AG09309 (cell line): ENCODE measurements around the gene ATAD2B.

ENCODE experiments used
- DNase-seq: peaks from one replicate; pipeline ENCODE4 v3.0.0-alpha.2; 2010; ENCODE audit warnings: low read depth
- H3K4me3 ChIP-seq: 2 replicates; pipeline ENCODE4 v1.5.1; 2011; ENCODE audit warnings: mild to moderate bottlenecking, low read depth, low read length, moderate library complexity; ENCODE audit not compliant: control insufficient read depth
- CTCF ChIP-seq: IDR thresholded peaks from 2 replicates; pipeline ENCODE4 v1.5.1; 2011; ENCODE audit warnings: mild to moderate bottlenecking, low read depth, low read length, inconsistent platforms; ENCODE audit not compliant: insufficient read depth, control insufficient read depth; ENCODE audit errors: missing control alignments

Gene ATAD2B

GRCh38 chr2:23912054-23912453 lies 14.9 kb downstream of the ATAD2B start:
- TF ChIP-seq CTCF: no peak
- no peak overlapping the region for H3K4me3 ChIP-seq
- no peak for DNase-seq

GRCh38 chr2:23905155-23905554 lies 21.8 kb downstream of the ATAD2B start:
- no peak for TF ChIP-seq CTCF
- no peak for DNase-seq
- H3K4me3 ChIP-seq: no peak overlapping the region

GRCh38 chr2:23904692-23905091 lies 22.2 kb downstream of the ATAD2B start:
- no peak for DNase-seq
- TF ChIP-seq CTCF: no peak

GRCh38 chr2:23904215-23904614 lies 22.7 kb downstream of the ATAD2B start:
- no peak for TF ChIP-seq CTCF
- H3K4me3 ChIP-seq: no peak overlapping the region
- no peak for DNase-seq

More at GRCh38 chr2:23904692-23905091, 22.2 kb downstream of the ATAD2B start:
- no peak overlapping the region for H3K4me3 ChIP-seq

GRCh38 chr2:23903034-23903433 lies 23.9 kb downstream of the ATAD2B start:
- H3K4me3 ChIP-seq: no peak overlapping the region
- no peak for TF ChIP-seq CTCF
- DNase-seq: no peak

- DNase-seq: peak; percentile 33
Measured at GRCh38 chr2:23901966-23902846, 24.7 kb downstream of the ATAD2B start.

More at GRCh38 chr2:23901966-23902846, 24.7 kb downstream of the ATAD2B start:
- H3K4me3 ChIP-seq: no peak overlapping the region
- no peak for TF ChIP-seq CTCF
